GM04503 (cell line): ENCODE measurements around the gene IQSEC1.

Experiments used
- DNase-seq: peaks from one replicate; pipeline ENCODE4 v3.0.0-alpha.2; 2012; ENCODE audit warnings: low read depth

The IQSEC1 gene

DNA sequence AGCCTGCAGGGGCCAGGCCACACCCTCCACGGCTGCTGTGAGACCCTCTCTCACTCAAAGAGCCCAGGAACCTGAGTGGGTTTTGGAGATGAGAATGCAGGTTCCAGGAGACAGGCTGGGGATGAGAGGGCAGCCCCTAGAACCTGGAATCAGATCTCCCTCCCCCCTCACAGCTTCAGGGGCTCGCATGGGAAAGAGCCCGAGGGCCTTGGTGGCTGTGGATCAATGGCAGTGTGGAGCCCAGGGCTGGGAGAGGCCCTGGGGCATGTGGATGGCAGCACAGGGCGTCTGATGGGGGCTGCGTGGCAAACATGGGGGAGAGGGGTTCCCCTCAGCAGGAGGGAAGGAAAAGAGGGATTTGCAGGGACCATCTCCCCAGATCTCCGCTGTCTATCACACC lies 119.0 kb downstream of the IQSEC1 start:
- DNase-seq = no peak

DNA sequence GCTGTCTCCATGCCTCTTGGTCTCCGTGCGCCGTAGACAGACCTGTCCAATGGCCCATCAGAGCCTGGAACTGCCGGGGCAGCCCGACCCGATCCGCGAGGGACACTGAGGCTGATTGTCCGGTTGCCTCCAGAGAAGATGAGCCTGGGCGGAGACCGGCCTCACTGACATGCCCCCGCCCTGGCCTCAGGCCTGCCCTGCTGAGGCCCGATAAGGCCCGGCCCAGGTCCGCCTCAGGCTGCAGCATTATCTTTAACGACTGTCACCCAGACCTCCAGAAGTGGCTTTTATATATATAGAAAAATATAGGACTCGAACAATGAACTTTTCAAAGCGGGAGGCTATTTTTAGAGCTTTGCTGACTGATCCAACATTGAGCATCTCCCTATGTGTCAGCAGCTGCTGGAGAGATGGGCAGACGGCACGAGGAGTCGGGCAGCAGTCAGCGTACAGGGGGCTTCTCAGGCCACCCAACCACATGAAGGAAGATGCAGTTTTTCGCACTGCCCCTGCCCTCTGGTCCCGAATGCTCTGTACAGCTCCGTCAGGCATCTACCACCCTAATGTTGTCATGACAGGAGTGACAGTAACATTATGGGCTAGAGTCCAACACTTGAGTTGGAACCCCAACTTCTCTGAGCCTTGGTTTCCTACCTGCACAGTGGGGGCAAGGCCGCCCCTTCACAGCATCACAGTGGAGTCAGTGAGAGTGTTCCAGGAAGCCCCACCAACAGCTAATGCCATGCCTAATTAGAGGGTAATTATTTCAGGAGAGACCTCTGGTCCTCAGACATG lies 119.8 kb downstream of the IQSEC1 start:
- no peak for DNase-seq

- no peak for DNase-seq
These were observed 120.7 kb downstream of the IQSEC1 start for GRCh38 chr3:12952343-12953200.

DNA sequence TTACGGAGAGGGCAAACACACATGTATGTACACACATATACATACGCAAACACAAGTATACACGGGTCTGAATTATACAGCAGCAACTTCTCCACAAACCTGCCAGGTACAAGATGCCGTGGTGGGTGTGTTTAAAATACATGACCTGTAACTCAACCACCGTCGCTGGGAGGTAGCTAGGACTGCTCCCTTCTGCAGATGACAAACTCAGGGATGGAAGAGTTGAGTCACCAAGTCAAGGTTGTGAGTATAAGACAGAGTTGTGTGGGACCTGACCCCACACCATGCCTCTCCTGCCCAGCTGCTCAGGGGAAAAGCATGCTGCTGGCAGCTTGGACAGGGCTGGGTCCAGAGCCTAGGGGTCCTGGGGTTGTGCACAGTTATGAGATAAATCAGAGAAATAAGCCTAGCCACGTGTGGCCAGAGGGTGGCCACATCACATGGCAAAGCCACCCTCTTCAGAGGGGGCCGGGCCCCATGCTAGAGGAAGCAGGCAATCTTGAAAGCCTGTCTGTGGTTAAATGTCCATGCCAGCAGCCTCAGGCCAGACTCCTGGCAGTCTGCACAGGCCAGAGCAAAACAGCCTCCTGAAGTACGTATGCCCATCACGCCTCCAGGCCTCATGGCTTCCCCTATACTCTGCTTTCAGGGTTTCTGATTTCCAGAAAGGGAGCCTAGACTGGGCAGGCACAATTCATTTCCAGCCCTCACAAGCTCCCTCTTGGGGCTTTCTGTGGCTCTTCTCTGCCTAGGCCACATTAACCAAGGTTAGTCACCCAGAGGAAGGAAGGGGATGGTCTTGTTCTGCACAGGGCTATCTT lies 124.1 kb downstream of the IQSEC1 start:
- peak; percentile 20 for DNase-seq

- DNase-seq = peak; percentile 23
These were observed 124.9 kb downstream of the IQSEC1 start for GRCh38 chr3:12948371-12948770.

GRCh38 chr3:12947504-12948369 lies 125.5 kb downstream of the IQSEC1 start:
- DNase-seq = peak; percentile 42

- DNase-seq = no peak
These were observed 126.4 kb downstream of the IQSEC1 start for GRCh38 chr3:12946649-12947316.

GRCh38 chr3:12946251-12946648 lies 127.0 kb downstream of the IQSEC1 start:
- DNase-seq = no peak

DNA sequence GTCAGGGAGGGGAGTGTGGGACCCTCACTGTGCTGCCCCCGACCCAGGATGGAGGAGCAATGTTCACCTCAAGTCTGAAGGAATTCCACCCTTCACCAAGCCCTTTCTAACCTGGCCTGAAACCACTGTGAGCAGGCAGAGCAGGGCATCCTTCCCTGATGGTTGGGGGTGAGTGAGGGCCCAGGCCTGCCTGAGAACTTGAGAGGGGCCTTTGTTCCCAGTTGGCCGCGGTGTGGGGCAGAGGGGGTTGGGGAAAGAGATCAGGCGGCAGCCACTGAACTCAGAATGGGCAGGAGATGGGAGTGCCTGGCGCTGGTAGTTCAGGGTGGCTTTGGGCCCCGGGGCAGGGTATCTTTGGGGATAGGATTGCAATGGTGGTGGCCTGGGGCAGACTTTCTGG lies 128.4 kb downstream of the IQSEC1 start:
- DNase-seq = no peak

GRCh38 chr3:12944413-12944812 lies 128.8 kb downstream of the IQSEC1 start:
- no peak for DNase-seq

DNA sequence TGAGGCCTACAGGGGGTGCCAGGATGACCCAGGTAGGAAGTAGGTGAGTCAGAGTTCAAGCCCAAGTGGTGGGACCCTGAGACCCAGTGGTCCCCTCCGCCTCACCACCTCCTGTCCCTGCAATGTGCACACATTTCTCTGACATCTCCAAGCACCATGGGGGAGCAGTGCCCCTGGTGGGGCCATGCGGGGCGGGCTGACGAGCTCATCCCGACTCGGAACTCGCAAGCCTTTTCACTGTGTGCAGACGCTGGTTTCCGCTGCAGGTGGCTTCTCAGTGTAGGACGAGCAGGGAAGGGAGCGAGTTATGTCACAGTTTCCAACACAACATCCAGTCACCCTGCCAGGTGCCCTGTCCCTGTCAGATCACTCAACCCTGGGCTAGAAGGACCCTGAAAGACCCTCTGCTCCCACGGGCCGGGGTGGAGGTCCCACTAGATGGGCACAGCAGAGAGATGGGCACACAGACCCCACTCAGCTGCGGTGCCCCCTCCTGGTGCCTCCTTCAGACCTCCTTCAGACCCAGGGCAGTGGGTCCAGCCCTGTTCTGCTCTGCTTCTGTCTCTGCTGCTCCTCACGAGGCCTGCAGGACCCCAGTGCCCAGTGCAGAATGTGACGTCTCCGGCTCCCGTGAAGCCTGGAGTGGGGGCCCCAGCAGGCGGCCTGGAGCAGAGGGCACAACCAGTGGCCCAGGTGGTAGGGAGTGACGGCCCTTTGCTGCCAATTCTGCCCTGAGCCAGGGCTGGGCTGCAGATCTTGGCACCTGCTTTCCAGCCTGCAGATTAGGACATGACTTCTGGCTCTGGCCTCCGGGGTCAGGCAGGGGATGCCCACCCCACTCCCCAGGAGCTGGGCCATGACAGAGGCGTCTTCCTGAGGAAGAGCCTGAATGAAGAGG lies 129.9 kb downstream of the IQSEC1 start:
- no peak for DNase-seq

GRCh38 chr3:12941495-12942023 lies 131.7 kb downstream of the IQSEC1 start:
- no peak for DNase-seq

DNA sequence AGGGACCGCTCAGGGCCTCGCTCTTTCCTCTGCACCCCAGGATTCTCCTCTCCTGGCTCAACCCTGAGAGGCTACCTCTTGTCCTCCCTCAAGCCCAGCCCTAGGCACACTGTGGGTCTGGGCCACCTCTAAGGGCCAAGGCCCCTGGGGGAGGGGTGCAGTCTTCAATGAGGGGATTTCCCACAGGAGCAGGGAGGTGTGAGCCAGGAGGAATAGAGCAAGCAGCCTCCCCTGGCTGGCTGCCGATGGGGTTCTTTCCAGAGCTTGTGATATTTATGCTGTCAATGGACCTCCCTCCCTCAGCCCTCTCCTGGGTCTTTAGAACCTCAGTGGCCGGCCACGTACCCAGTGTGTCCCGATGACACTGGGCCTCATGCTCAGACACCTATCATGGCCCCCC lies 132.4 kb downstream of the IQSEC1 start:
- DNase-seq = no peak

DNA sequence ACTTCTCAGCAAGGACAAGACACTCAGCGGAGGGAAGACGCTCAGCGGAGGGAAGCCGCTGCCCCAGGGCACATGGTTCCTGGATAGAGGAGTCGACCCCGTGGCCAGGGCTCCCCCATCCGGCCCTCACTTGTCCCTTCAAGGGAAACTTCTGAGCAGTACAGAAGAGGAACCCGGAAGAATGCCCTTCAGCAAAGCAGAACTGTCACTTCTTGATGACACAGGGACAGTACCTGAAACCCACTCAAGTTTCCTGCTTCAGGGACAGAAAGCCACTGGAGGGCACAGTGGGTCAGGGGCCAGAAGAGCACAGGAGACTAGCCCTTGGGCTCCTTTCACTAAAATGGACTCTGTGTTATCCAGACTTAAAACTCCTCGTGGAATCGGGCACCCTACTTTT lies 134.1 kb downstream of the IQSEC1 start:
- DNase-seq = no peak

DNA sequence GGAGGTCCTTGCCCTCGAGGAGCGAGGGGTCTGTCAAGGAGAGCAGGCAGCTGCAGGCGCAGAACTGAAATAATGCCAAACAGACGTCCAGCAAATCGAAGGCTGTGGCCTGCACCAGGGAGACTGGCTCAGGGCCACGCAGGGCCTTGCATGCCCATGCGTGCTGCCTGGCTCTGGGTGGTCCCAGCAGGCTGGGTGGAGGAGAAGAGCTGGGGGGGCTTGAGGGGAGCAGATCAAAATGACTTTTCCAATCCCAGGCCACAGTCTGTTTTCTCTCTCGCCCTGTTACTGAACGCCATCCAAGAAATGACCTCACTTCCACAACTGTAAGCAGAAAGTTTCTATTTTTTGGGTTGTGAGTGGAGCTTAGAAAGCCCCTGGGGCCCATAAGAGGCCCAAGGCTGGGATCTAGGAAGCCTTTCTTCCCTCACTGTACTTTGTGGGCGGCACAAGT lies 134.9 kb downstream of the IQSEC1 start:
- DNase-seq = no peak

DNA sequence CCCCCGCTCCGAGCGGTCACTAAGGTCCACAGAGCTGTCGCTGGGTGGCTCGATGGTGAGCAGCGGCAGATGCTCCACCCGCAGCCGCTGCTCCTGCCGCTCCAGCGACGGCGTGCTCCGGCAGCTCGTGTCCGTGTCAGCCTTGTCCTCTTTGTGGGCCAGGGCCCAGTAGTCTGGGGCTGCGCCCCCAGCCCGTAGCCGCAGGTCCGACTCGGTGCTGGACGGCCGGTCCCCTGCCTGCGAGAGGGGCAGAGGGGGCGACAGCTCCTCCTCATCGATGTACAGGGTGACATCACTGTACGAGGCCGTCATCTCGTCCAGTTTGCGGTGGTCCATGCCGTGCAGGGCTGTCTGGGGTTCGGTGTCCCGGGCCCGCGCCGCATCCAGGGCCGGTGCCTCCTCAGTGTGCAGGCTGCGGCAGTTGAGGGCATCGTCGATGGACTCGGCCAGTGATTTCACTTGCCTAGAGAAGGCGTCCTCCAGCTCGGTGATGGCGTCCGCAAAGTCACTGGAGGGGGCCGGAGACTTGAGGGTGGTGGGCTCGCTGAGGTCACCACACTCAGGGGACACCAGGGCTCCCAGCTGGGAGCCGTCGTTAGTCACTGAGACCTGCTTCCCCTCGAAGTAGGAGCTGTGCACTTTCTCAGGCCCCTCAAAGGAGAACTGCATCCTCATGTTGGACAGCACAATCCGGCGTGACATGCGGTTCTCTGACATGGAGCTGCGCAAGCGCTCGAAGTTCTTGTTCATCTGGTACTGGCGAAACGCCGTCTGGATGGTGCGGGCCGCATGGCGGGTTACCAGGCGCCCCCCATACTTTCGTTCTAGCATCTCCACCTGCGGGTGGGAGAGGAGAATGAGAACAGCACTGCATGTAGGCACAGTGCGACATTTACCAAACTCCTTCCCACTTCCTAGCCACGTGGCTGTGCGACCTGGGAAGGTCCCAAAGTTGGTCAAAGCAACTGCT lies 137.1 kb downstream of the IQSEC1 start:
- DNase-seq = no peak

DNA sequence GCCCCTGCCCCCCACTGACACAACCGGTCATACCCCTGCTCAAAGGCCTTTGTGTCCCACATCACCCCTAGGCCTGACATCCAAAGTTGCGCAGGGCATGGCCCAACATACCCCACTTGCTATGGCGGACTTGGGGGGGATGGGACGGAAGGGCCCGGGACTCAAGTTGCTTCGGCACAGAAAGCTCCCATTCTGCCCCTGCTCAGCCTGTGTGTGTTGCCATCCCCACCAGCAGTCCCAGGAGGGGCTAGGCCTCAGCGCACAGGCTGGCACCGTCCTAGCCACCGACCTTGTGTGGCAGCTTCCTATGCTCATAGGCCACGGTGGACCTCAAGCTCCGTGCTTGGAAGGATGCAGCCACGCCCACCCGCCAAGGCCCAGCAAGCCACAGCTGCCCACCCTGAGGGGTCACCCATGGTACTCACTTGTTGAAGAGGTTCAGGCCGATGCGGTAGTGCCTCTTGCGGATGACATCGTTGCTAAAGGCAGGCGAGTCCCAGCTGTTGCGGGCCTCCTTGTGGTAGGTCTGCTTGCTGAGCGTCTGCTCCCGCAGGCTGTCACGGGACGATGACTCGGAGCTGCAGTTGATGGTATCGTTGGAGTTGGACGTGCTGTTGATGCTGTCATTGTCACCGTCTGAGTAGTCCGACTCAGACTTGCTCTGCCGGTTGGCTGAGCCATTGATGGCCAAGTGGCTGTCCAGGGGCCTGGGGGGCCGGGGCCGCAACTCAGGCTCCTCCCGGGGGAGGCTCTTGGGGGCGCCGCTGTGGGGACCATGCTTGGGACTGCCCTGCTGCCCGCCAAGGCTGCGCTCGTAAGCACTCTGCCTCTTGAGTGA lies 138.0 kb downstream of the IQSEC1 start:
- DNase-seq = no peak
